ENCODE results near the gene SS18L1. TPM values are rescaled to one million over a fixed set of nuclear protein-coding genes. Genes with fewer than 3 reads are reported as not detected.

The SS18L1 gene
- total and polyA plus RNA-seq, 10 of the 15 experiments (the other 5 are each of a cell fraction or from before 2014, with no cell fraction given) = 1.8 to 20.0 (median 6.6) TPM

DNA sequence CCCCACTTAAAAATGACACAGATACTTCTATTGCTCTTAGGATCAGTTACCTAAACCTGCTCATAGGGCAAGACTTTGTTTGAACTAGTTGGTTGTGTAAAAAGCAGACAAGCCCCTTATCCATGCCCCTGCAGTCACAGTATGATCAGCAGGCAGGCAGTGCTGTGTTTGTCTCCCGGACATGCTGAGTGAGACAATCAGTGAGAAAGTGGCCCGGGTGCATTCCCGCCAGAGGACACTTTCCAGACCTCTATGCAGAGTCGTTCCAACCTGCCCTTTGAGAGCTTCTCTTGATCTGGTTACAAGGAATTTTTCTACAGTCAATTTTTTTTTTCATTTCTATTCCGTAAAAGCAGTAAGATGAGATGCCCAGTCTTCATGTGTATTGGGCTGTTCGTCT is 15.1 kb upstream of the SS18L1 start:
- no peak overlapping the region for H3K4me3 ChIP-seq
- no peak overlapping the region for H3K4me2 ChIP-seq (ENCODE audit: control insufficient read depth, insufficient read depth)
- FAIRE-seq (no peak), DNase-seq (ENCODE audit: low read depth, low spot score) (no peak), ATAC-seq (no peak)
- no peak overlapping the region for H3K9ac ChIP-seq (ENCODE audit: control insufficient read depth, insufficient read depth, low read length)
- ChIA-PET RAD21 (ENCODE audit: unreplicated experiment) (no interaction called here), POLR2A (no interaction called here), SMC1A (ENCODE audit: uncharacterized antibody, unreplicated experiment) (interaction anchor here (0.6 to 1.3 kb wide), 2 partner anchors 8 to 117 kb away, joined by 3 to 4 read pairs; no protein-coding TSS in a partner anchor), CTCF (interaction anchor here (1.4 to 1.6 kb wide), 2 partner anchors 9 to 62 kb away, joined by 3 read pairs; no protein-coding TSS in a partner anchor)
- H2AFZ ChIP-seq (ENCODE audit: control insufficient read depth, low read depth, low read length) = no peak overlapping the region
- peaks cover 13% of the 10 kb centered on the region for H3K79me2 ChIP-seq (ENCODE audit: control insufficient read depth, insufficient read depth, low read length)
- H3K9me3 ChIP-seq (replicated peaks; ENCODE audit: control insufficient read depth, insufficient read depth, low read length) = no peaks in the 10 kb centered on the region
- 91% methylated on average over 6 of the region's 6 CpGs for WGBS (ENCODE audit: insufficient coverage, insufficient replicate concordance, low lambda C conversion rate, missing lambda C conversion rate)
- H3K27ac ChIP-seq (ENCODE audit: control insufficient read depth, insufficient read depth) = no peak overlapping the region
- BruUV-seq (replicated peaks) = no TSS peak
- in situ Hi-C loops (cut with MboI) = loop anchor here (5.0 kb wide), 1 partner anchor 116 kb away; no protein-coding TSS in a partner anchor
- H3K4me1 ChIP-seq (ENCODE audit: control insufficient read depth, insufficient read depth, low read length) = no peaks in the 10 kb centered on the region; the same call in 1 of the 2 replicates
- intact Hi-C loops (cut with micrococcal nuclease; ENCODE audit: unreplicated experiment) = loop anchor here (10.0 kb wide), 2 partner anchors 56 to 256 kb away; partner anchors contain the start of genes MTG2 and RPS21
- peaks cover 6% of the 10 kb centered on the region; the same call in 1 of the 2 replicates for H4K20me1 ChIP-seq (ENCODE audit: control insufficient read depth, insufficient read depth)
- H3K27me3 ChIP-seq (replicated peaks in 1 of 2; ENCODE audit: control insufficient read depth in 2 of 2, insufficient read depth in 2 of 2, low read length in 1 of 2) = no peaks in the 10 kb centered on the region
- H3K36me3 ChIP-seq (ENCODE audit: control insufficient read depth in 2 of 2, insufficient read depth in 2 of 2, low read length in 1 of 2) = peaks cover 27 to 32% of the 10 kb centered on the region in 2 experiments
- TF ChIP-seq NR2C2 (IDR thresholded peaks at IDR 0.05; ENCODE audit: borderline replicate concordance, control insufficient read depth, insufficient read length, low read depth) (no peak), MYC (IDR thresholded peaks at IDR 0.05; ENCODE audit: insufficient read depth, insufficient read length, insufficient replicate concordance, low read length, severe bottlenecking) (no peak), CHD4 (IDR thresholded peaks at IDR 0.05) (no peak), SP1 (IDR thresholded peaks at IDR 0.05; ENCODE audit: low read depth, low read length) (no peak), EZH2 (IDR thresholded peaks at IDR 0.05; ENCODE audit: borderline replicate concordance, control insufficient read depth, low read depth, low read length) (no peak), HDGF (IDR thresholded peaks at IDR 0.05) (no peak), MEF2A (IDR thresholded peaks at IDR 0.05; ENCODE audit: insufficient read depth, low read depth, low read length) (no peak), SIN3A (IDR thresholded peaks at IDR 0.05; ENCODE audit: low read depth, low read length) (no peak), SIX5 (IDR thresholded peaks at IDR 0.05; ENCODE audit: low read depth, low read length, severe bottlenecking) (no peak), BACH1 (IDR thresholded peaks at IDR 0.05; ENCODE audit: borderline replicate concordance) (no peak), RFX5 (IDR thresholded peaks at IDR 0.05; ENCODE audit: low read depth, low read length) (no peak), ZNF217 (IDR thresholded peaks at IDR 0.05) (no peak), RAD21 (IDR thresholded peaks at IDR 0.05; ENCODE audit: insufficient read depth, low read depth, low read length) (no peak)
- TF ChIP-seq, protein P1, sequence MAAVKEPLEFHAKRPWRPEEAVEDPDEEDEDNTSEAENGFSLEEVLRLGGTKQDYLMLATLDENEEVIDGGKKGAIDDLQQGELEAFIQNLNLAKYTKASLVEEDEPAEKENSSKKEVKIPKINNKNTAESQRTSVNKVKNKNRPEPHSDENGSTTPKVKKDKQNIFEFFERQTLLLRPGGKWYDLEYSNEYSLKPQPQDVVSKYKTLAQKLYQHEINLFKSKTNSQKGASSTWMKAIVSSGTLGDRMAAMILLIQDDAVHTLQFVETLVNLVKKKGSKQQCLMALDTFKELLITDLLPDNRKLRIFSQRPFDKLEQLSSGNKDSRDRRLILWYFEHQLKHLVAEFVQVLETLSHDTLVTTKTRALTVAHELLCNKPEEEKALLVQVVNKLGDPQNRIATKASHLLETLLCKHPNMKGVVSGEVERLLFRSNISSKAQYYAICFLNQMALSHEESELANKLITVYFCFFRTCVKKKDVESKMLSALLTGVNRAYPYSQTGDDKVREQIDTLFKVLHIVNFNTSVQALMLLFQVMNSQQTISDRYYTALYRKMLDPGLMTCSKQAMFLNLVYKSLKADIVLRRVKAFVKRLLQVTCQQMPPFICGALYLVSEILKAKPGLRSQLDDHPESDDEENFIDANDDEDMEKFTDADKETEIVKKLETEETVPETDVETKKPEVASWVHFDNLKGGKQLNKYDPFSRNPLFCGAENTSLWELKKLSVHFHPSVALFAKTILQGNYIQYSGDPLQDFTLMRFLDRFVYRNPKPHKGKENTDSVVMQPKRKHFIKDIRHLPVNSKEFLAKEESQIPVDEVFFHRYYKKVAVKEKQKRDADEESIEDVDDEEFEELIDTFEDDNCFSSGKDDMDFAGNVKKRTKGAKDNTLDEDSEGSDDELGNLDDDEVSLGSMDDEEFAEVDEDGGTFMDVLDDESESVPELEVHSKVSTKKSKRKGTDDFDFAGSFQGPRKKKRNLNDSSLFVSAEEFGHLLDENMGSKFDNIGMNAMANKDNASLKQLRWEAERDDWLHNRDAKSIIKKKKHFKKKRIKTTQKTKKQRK (IDR thresholded peaks at IDR 0.05; ENCODE audit: low read depth, low read length) = no peak
- TF ChIP-seq, protein P2, sequence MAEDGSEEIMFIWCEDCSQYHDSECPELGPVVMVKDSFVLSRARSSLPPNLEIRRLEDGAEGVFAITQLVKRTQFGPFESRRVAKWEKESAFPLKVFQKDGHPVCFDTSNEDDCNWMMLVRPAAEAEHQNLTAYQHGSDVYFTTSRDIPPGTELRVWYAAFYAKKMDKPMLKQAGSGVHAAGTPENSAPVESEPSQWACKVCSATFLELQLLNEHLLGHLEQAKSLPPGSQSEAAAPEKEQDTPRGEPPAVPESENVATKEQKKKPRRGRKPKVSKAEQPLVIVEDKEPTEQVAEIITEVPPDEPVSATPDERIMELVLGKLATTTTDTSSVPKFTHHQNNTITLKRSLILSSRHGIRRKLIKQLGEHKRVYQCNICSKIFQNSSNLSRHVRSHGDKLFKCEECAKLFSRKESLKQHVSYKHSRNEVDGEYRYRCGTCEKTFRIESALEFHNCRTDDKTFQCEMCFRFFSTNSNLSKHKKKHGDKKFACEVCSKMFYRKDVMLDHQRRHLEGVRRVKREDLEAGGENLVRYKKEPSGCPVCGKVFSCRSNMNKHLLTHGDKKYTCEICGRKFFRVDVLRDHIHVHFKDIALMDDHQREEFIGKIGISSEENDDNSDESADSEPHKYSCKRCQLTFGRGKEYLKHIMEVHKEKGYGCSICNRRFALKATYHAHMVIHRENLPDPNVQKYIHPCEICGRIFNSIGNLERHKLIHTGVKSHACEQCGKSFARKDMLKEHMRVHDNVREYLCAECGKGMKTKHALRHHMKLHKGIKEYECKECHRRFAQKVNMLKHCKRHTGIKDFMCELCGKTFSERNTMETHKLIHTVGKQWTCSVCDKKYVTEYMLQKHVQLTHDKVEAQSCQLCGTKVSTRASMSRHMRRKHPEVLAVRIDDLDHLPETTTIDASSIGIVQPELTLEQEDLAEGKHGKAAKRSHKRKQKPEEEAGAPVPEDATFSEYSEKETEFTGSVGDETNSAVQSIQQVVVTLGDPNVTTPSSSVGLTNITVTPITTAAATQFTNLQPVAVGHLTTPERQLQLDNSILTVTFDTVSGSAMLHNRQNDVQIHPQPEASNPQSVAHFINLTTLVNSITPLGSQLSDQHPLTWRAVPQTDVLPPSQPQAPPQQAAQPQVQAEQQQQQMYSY (CRISPR knock-in tag; IDR thresholded peaks at IDR 0.05) = no peak
- TF ChIP-seq, protein P3, sequence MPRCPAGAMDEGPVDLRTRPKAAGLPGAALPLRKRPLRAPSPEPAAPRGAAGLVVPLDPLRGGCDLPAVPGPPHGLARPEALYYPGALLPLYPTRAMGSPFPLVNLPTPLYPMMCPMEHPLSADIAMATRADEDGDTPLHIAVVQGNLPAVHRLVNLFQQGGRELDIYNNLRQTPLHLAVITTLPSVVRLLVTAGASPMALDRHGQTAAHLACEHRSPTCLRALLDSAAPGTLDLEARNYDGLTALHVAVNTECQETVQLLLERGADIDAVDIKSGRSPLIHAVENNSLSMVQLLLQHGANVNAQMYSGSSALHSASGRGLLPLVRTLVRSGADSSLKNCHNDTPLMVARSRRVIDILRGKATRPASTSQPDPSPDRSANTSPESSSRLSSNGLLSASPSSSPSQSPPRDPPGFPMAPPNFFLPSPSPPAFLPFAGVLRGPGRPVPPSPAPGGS (IDR thresholded peaks at IDR 0.05; ENCODE audit: borderline replicate concordance, insufficient read depth, low read depth, low read length, poor library complexity, severe bottlenecking) = no peak
